Right renal pelvis (tissue), 4 donors: ENCODE data around the gene OASL. TPM values are rescaled to one million over a fixed set of nuclear protein-coding genes. Genes with fewer than 3 reads are reported as not detected.

Experiments used
- DNase-seq, 4 donors: peaks; one replicate each; pipeline ENCODE4 v3.0.0-alpha.2; 2013; ENCODE audit warnings: low read depth in 4 of 4, low spot score in 3 of 4, missing footprints in 1 of 4
- polyA plus RNA-seq, 4 donors: library from polyadenylated mRNA; unstranded; fragments of 120-200 nt; gene quantifications; one replicate each; pipeline ENCODE4 v1.2.1, GENCODE V29; 2013; ENCODE audit not compliant: insufficient read length in 4 of 4

The OASL gene
- polyA plus RNA-seq, 4 donors = 0.13 to 0.21 (median 0.19) TPM; not detected in 1

DNA sequence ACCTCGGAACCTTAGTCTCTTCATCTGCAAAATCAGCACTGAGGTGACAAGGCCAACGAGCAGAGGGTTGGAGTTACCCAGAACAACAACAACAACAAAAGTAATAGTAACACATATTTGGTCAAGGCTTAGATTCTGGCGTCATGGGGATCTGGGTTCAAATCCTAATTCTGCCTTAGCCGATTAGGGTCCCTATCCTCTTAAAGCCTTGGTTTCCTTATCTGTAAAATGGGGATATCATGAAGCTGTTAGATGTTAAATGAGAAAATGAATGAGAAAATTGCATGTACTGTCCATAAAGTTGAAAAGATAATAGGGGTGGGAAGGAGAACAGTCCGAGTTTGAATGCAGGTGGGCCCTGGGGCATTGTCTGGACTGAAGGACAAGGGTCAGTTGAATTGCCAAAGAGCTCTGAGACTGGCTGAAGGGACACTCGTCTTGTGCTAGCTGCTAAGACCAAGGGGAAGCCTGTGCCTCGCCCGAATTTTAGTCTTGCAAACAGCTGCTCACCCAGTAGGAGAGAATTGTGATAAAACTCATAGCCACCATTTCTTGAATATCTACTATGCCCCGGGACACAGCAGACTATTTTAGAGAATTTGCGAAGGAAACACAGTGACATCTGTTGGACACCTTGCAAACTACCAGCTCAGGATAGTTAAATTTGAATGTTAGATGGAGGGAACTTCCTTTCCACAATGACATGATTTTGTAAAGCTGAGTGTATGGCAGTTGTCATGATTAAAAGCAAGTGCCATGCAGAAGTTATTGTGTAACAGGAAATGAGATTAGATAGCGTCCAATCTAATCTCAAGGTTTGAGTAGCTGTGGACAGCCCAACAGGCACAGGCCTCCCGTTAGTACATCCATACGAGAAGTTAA lies 67.5 kb downstream of the OASL start:
- DNase-seq = no peak

DNA sequence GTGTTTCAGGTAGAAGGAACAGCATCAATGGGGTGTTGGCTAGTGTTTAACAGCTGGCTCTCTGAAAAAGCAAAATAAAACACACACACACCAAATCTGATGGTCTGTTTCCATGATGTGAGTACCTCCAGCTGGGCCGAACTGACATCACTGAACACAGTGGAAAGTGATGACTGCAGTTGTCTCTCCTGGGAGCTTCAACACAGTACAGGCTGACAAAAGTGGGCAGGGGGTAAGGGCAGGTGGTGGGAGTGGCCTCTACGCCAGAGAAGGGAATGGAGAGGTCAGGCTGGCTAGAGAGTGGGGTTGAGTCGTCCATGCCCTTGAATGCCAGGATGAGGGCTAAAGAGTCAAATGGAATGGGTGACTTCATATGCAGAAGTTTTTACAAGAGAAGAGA lies 68.7 kb downstream of the OASL start:
- no peak for DNase-seq

Other genes starting within 250 kb of the OASL start
- 100 to 1,000 TPM in 1 of 4 donors, 10 to 100 TPM in 3; 81.1 to 102 (median 95.2) TPM for gene SPPL3, start 134.9 kb downstream of the OASL start, polyA plus RNA-seq
- gene HNF1A, start 60.7 kb downstream of the OASL start, polyA plus RNA-seq = 10 to 100 TPM; 13.2 to 21.0 (median 15.1) TPM
- gene C12orf43, start 22.8 kb downstream of the OASL start, polyA plus RNA-seq = 10 to 100 TPM; 16.5 to 19.2 (median 18.1) TPM
- gene P2RX7, start 93.6 kb upstream of the OASL start, polyA plus RNA-seq = under 1 TPM; 0.71 to 0.99 (median 0.85) TPM
- gene P2RX4, start 170.9 kb upstream of the OASL start, polyA plus RNA-seq = 10 to 100 TPM; 32.1 to 38.8 (median 33.8) TPM